H1 (cell line): ENCODE data around the gene CNNM4. TPM values are rescaled to one million over a fixed set of nuclear protein-coding genes. Genes with fewer than 3 reads are reported as not detected.

Experiments used
- CTCF ChIA-PET: fragments of 300-600 bp; sonication (Branson Sonifier 250); formaldehyde crosslinking; loops from one replicate; lab custom pipeline; 2021; ENCODE audit not compliant: partially characterized antibody; lab: Charles Lee
- POLR2A ChIA-PET: fragments of 300-600 bp; sonication (Branson Sonifier 250); formaldehyde crosslinking; loops from one replicate; lab custom pipeline; 2021; ENCODE audit warnings: inconsistent platforms; ENCODE audit not compliant: partially characterized antibody; lab: Charles Lee
- DNase-seq, 2 experiments: peaks; one replicate each; pipeline versions ENCODE4 v3.0.0 to v3.0.0-alpha.2; 2010 to 2022; ENCODE audit warnings: low spot score in 2 of 2, low read depth in 1 of 2, mixed read lengths in 1 of 2
- FAIRE-seq: peaks from 2 replicates; lab custom pipeline; 2011; peaks lifted over from hg19 to GRCh38; lab: Jason Lieb, UNC
- H2AFZ ChIP-seq: 2 replicates; pipeline ENCODE4 v1.8.1; 2012; ENCODE audit warnings: low read length, inconsistent platforms
- H2AK5ac ChIP-seq: 2 replicates; pipeline ENCODE4 v1.6.1; 2013; ENCODE audit warnings: low read depth, low read length
- H2BK120ac ChIP-seq: replicated peaks from 2 replicates; pipeline ENCODE3; 2013; ENCODE audit warnings: low read depth, low read length, inconsistent platforms
- H2BK12ac ChIP-seq: 2 replicates; pipeline ENCODE4 v1.6.1; 2013; ENCODE audit warnings: low read depth, low read length
- H2BK15ac ChIP-seq: 2 replicates; pipeline ENCODE4 v1.6.1; 2013; ENCODE audit warnings: low read length
- H2BK20ac ChIP-seq: 2 replicates; pipeline ENCODE4 v1.6.1; 2013; ENCODE audit warnings: low read length
- H2BK5ac ChIP-seq: 2 replicates; pipeline ENCODE4 v1.6.1; 2013; ENCODE audit warnings: low read depth, low read length
- H3K14ac ChIP-seq: 2 replicates; pipeline ENCODE4 v1.6.1; 2013; ENCODE audit warnings: inconsistent platforms; ENCODE audit not compliant: insufficient read length
- H3K18ac ChIP-seq: 2 replicates; pipeline ENCODE4 v1.6.1; 2013; ENCODE audit warnings: low read length; ENCODE audit errors: extremely low read depth
- H3K23ac ChIP-seq: 2 replicates; pipeline ENCODE4 v1.6.1; 2013; ENCODE audit warnings: inconsistent platforms; ENCODE audit not compliant: insufficient read length
- H3K23me2 ChIP-seq: 2 replicates; pipeline ENCODE4 v1.6.1; 2013; ENCODE audit warnings: low read depth, low read length
- H3K27ac ChIP-seq: 2 replicates; pipeline ENCODE4 v1.6.1; 2011; ENCODE audit warnings: low read depth, low read length, inconsistent platforms
- H3K27me3 ChIP-seq, 4 experiments: replicated peaks in 1 of 4; 1 replicate in 1 of 4; 2 replicates in 3 of 4; pipeline versions ENCODE4 v1.6.1 to v1.8.1; 2011 to 2013; ENCODE audit warnings: low read length in 3 of 4, mild to moderate bottlenecking in 3 of 4, inconsistent platforms in 2 of 4, mixed read lengths in 2 of 4, moderate library complexity in 1 of 4; ENCODE audit not compliant: control insufficient read depth in 3 of 4, insufficient read depth in 3 of 4; ENCODE audit errors: extremely low read depth in 1 of 4
- H3K36me3 ChIP-seq, 4 experiments: 2 replicates each; pipeline versions ENCODE4 v1.6.1 to v1.8.1; 2011 to 2013; ENCODE audit warnings: mild to moderate bottlenecking in 4 of 4, low read length in 3 of 4, moderate library complexity in 2 of 4, control low read depth in 1 of 4, inconsistent platforms in 1 of 4; ENCODE audit not compliant: insufficient read depth in 4 of 4, control insufficient read depth in 2 of 4
- H3K4ac ChIP-seq: replicated peaks from 2 replicates; pipeline ENCODE3; 2013; ENCODE audit warnings: low read length, low read depth, mixed read lengths, inconsistent platforms; ENCODE audit not compliant: insufficient read length
- H3K4me1 ChIP-seq, 4 experiments: replicated peaks in 1 of 4; 1 replicate in 1 of 4; 2 replicates in 3 of 4; pipeline versions ENCODE4 v1.6.1 to v1.8.1; 2011 to 2013; ENCODE audit warnings: low read length in 3 of 4, inconsistent platforms in 2 of 4, mixed read lengths in 1 of 4; ENCODE audit not compliant: insufficient read depth in 4 of 4, control insufficient read depth in 3 of 4
- H3K4me2 ChIP-seq, 2 experiments: 2 replicates each; pipeline versions ENCODE4 v1.6.1 to v1.8.1; 2011 to 2013; ENCODE audit warnings: low read depth in 2 of 2, low read length in 2 of 2, control low read depth in 1 of 2, inconsistent platforms in 1 of 2, mild to moderate bottlenecking in 1 of 2; ENCODE audit not compliant: insufficient read depth in 1 of 2
- H3K4me3 ChIP-seq, 4 experiments: fragments of 200-600, 300-600 bp in 1 of 4; sonication (generic), shearing (Covaris generic), sonication (Bioruptor Twin) in 1 of 4; 2 replicates each; pipeline versions ENCODE4 v1.5.1 to v1.8.1; 2011 to 2016; ENCODE audit warnings: low read length in 4 of 4, low read depth in 3 of 4, control low read depth in 2 of 4, inconsistent platforms in 2 of 4, mild to moderate bottlenecking in 2 of 4, mixed read lengths in 1 of 4, moderate library complexity in 1 of 4; ENCODE audit not compliant: insufficient read depth in 2 of 4; ENCODE audit errors: extremely low read depth in 1 of 4
- H3K56ac ChIP-seq: replicated peaks from 2 replicates; pipeline ENCODE3; 2013; ENCODE audit warnings: low read depth, mild to moderate bottlenecking, mixed read lengths, low read length, inconsistent platforms; ENCODE audit not compliant: insufficient read length
- H3K79me1 ChIP-seq: 2 replicates; pipeline ENCODE4 v1.6.1; 2013; ENCODE audit warnings: low read depth, low read length, control low read depth
- H3K79me2 ChIP-seq, 2 experiments: 2 replicates each; pipeline versions ENCODE4 v1.6.1 to v1.8.1; 2012 to 2013; ENCODE audit warnings: low read length in 2 of 2, mild to moderate bottlenecking in 2 of 2, inconsistent platforms in 1 of 2; ENCODE audit not compliant: insufficient read depth in 2 of 2, control insufficient read depth in 1 of 2
- H3K9ac ChIP-seq, 4 experiments: replicated peaks in 1 of 4; 1 replicate in 1 of 4; 2 replicates in 3 of 4; pipeline versions ENCODE4 v1.6.1 to v1.8.1; 2011 to 2013; ENCODE audit warnings: low read depth in 3 of 4, low read length in 3 of 4, control low read depth in 2 of 4, mild to moderate bottlenecking in 2 of 4, moderate library complexity in 2 of 4, inconsistent platforms in 1 of 4; ENCODE audit errors: extremely low read depth in 1 of 4
- H3K9me3 ChIP-seq, 2 experiments: 2 replicates each; pipeline versions ENCODE4 v1.6.1 to v1.8.1; 2012 to 2013; ENCODE audit warnings: mild to moderate bottlenecking in 2 of 2, moderate library complexity in 2 of 2, control low read depth in 1 of 2, inconsistent platforms in 1 of 2, low read depth in 1 of 2, low read length in 1 of 2, mixed read lengths in 1 of 2; ENCODE audit not compliant: insufficient read depth in 2 of 2
- H4K20me1 ChIP-seq, 2 experiments: replicated peaks in 1 of 2; 2 replicates each; pipeline versions ENCODE3 to v1.8.1; 2011 to 2013; ENCODE audit warnings: inconsistent platforms in 2 of 2, low read length in 2 of 2, mild to moderate bottlenecking in 1 of 2; ENCODE audit not compliant: insufficient read depth in 2 of 2, control insufficient read depth in 1 of 2
- H4K5ac ChIP-seq: 2 replicates; pipeline ENCODE4 v1.6.1; 2013; ENCODE audit warnings: low read length, low read depth, mixed read lengths, inconsistent platforms; ENCODE audit not compliant: insufficient read length
- H4K8ac ChIP-seq: 2 replicates; pipeline ENCODE4 v1.8.0; 2013; ENCODE audit warnings: mild to moderate bottlenecking, moderate library complexity, low read length, inconsistent platforms; ENCODE audit not compliant: insufficient read depth; ENCODE audit errors: extremely low read depth
- H4K91ac ChIP-seq: replicated peaks from 2 replicates; pipeline ENCODE3; 2013; ENCODE audit warnings: low read length, mixed read lengths, inconsistent platforms; ENCODE audit not compliant: insufficient read length
- CREB1 ChIP-seq: IDR thresholded peaks from 2 replicates; pipeline ENCODE4 v1.6.1; 2012; ENCODE audit warnings: inconsistent platforms
- RBBP5 ChIP-seq: IDR thresholded peaks from 2 replicates; pipeline ENCODE4 v1.7.1; 2012; ENCODE audit warnings: low read depth, mild to moderate bottlenecking, inconsistent platforms, low read length, moderate library complexity, borderline replicate concordance
- TCF12 ChIP-seq: IDR thresholded peaks from 2 replicates; pipeline ENCODE4 v1.6.1; 2011; ENCODE audit warnings: low read depth, mild to moderate bottlenecking, low read length
- YY1 ChIP-seq: IDR thresholded peaks from 2 replicates; pipeline ENCODE4 v1.6.1; 2011; ENCODE audit warnings: low read depth, mild to moderate bottlenecking, low read length
- WGBS, 2 experiments: shearing (Covaris generic) in 1 of 2; methylation state at CpG; one replicate each; pipeline versions ENCODE4 v1.1.6 to v1.1.7; 2013 to 2015; ENCODE audit warnings: low lambda C conversion rate in 2 of 2, mixed read lengths in 2 of 2, inconsistent platforms in 1 of 2, low coverage in 1 of 2, missing lambda C conversion rate in 1 of 2; ENCODE audit not compliant: insufficient replicate concordance in 2 of 2, insufficient coverage in 1 of 2, insufficient read length in 1 of 2; ENCODE audit errors: extremely low coverage in 1 of 2, missing lambda C conversion rate in 1 of 2; 5-methylcytosine and 5-hydroxymethylcytosine counted together
- polyA plus RNA-seq, 7 experiments: library from polyadenylated mRNA; depleted of rRNA in 3 of 7; stranded (reverse) in 5 of 7; unstranded in 2 of 7; fragments of >200 nt in 5 of 7; fragments of 200-250 nt in 2 of 7; gene quantifications; 1 replicate in 5 of 7; 2 replicates in 1 of 7; 4 replicates in 1 of 7; pipeline versions ENCODE4 v1.2.1 to v1.2.3, GENCODE V29; 2011 to 2013; ENCODE audit warnings: missing spikeins in 2 of 7, mixed read lengths in 2 of 7
- total RNA-seq: library from RNA; stranded (reverse); fragmentation: NEBNext Ultra II Directional; extraction: Animal tissue kit (Norgen Biotek cat#: 25700); gene quantifications from 2 replicates; pipeline ENCODE4 v1.2.1, GENCODE V29; 2021

CNNM4 gene
- total and polyA plus RNA-seq, 2 of the 8 experiments (the other 6 are each of a cell fraction or from before 2014, with no cell fraction given), result 10.3 to 11.0 TPM

DNA sequence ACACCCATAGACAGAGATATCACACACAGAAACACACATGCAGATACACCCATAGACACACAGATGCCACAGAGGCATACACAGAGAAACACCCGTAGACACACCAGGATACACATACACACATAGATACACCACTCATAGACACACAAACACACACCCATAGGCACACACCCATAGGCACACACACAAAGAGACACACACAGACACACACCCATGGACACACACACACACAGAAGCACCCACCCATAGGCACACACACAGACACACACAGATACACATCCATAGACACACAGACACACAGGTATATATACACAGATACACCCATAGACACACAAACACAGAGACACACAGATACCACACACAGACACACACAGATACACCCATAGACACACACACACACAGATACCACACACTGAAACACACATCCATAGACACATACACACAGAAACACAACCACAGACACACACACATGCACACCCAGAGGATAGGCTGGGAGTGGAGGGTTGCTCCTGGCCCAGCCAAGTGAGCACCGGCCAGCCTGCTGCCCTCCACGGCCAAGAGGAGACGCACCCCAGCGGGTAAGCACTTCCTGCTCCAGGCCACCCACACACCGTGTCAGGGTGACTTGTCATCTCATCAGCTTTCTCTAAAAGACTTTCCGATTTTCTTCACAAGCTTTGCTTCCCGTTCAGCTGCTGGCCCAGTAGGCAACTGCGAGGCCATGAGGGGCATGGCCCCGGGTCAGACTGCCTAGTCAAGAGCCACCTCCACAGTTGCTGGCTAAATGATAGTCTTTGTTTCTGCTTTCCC lies 41.3 kb downstream of the CNNM4 start:
- Histone ChIP-seq H4K5ac (no peak overlapping the region), H3K23me2 (peaks cover 7% of the 10 kb centered on the region; the same call in 1 of the 2 replicates), H3K56ac (peak overlapping the region; percentile 86), H3K14ac (no peak overlapping the region), H2BK5ac (peak overlapping the region; percentile 84), H2BK12ac (peak overlapping the region; percentile 93), H4K20me1 (peaks cover 0 to 5% of the 10 kb centered on the region in 2 experiments), H3K4ac (peak overlapping the region; percentile 38), H3K4me2 (no peak overlapping the region), H2BK20ac (peak overlapping the region; percentile 94), H3K79me2 (no peaks in the 10 kb centered on the region), H3K23ac (no peak overlapping the region), H3K18ac (no peak overlapping the region; the same call in 1 of the 2 replicates), H3K4me1 (no peaks in the 10 kb centered on the region; a peak in 2 of 7 replicates), H2BK120ac (no peak overlapping the region), H3K27me3 (no peaks in the 10 kb centered on the region), H4K91ac (no peak overlapping the region), H3K36me3 (peaks cover 0 to 6% (median 5%) of the 10 kb centered on the region in 4 experiments; a peak in 3 of 8 replicates), H2AFZ (no peak overlapping the region), H3K27ac (peak overlapping the region; percentile 68; the same call in 1 of the 2 replicates), H4K8ac (peak overlapping the region; percentile 53; the same call in 1 of the 2 replicates), H2AK5ac (peak overlapping the region; percentile 99; the same call in 1 of the 2 replicates), H3K9ac (peak overlapping the region in 1 of 4 experiments; percentile 9; a peak in 2 of 7 replicates), H3K79me1 (no peaks in the 10 kb centered on the region), H3K4me3 (no peak overlapping the region), H3K9me3 (no peaks in the 10 kb centered on the region), H2BK15ac (peak overlapping the region; percentile 40; the same call in 1 of the 2 replicates)
- TF ChIP-seq TCF12 (no peak), CREB1 (no peak), RBBP5 (no peak), YY1 (no peak)
- FAIRE-seq (no peak), DNase-seq (no peak)
- ChIA-PET CTCF (interaction anchor here (0.8 to 2.0 kb wide), 8 partner anchors 32 to 293 kb away, joined by 3 to 10 read pairs (median 5); no protein-coding TSS in a partner anchor), POLR2A (no interaction called here)
- 84% methylated on average over 10 of the region's 10 CpGs; no CpG with 5 or more reads in 1 of the 2 experiments for WGBS, 2 experiments
